K562 (cell line): ENCODE data around the gene SLC2A4RG. TPM values are rescaled to one million over a fixed set of nuclear protein-coding genes. Genes with fewer than 3 reads are reported as not detected.

ENCODE experiments used
- CREM ChIP-seq: IDR thresholded peaks from 2 replicates; pipeline ENCODE4 v1.6.1; 2014; ENCODE audit warnings: antibody characterized with exemption, low read depth
- EGR1 ChIP-seq: fragments of 450-650 bp; conservative IDR thresholded peaks from 2 replicates; pipeline ENCODE4 v1.6.1; 2017; ENCODE audit warnings: mild to moderate bottlenecking
- EP300 ChIP-seq: IDR thresholded peaks from 2 replicates; pipeline ENCODE4 v1.6.1; 2012; ENCODE audit warnings: low read length, improper control_type of control experiment
- ETS2 ChIP-seq: IDR thresholded peaks from 2 replicates; pipeline ENCODE4 v1.6.1; 2016; ENCODE audit warnings: borderline replicate concordance, missing genetic modification characterization, mild to moderate bottlenecking, moderate library complexity, missing compliant biosample characterization; ENCODE audit not compliant: poor library complexity, severe bottlenecking
- HMGXB4 ChIP-seq: sonication (generic); formaldehyde crosslinking; IDR thresholded peaks from 2 replicates; pipeline ENCODE4 v1.8.1; 2023; ENCODE audit warnings: mild to moderate bottlenecking, missing genetic modification reagents
- HNRNPLL ChIP-seq: fragments of 200-400 bp; formaldehyde crosslinking; IDR thresholded peaks from 2 replicates; pipeline ENCODE4 v1.6.1; 2017; ENCODE audit warnings: low read length, low read depth, mild to moderate bottlenecking; ENCODE audit not compliant: poor library complexity, severe bottlenecking
- MXD1 ChIP-seq: fragments of 250-450 bp; sonication (Bioruptor Pico); IDR thresholded peaks from 2 replicates; pipeline ENCODE4 v1.8.0; 2021; ENCODE audit warnings: borderline replicate concordance, mild to moderate bottlenecking, moderate library complexity; ENCODE audit not compliant: poor library complexity, severe bottlenecking
- NR4A1 ChIP-seq, 2 experiments: fragments of 250-450 bp in 1 of 2; fragments of 450-650 bp in 1 of 2; sonication (Bioruptor Pico) in 1 of 2; IDR thresholded peaks; 2 replicates each; pipeline versions ENCODE4 v1.4.0 to v1.6.1; 2016 to 2020; ENCODE audit warnings: mild to moderate bottlenecking in 2 of 2, missing compliant biosample characterization in 1 of 2, missing genetic modification characterization in 1 of 2, moderate library complexity in 1 of 2
- POLR2G ChIP-seq: fragments of 200-400 bp; formaldehyde crosslinking; IDR thresholded peaks from 2 replicates; pipeline ENCODE4 v1.6.1; 2017; ENCODE audit warnings: low read depth, mild to moderate bottlenecking, antibody characterized with exemption, low read length, moderate library complexity
- SREBF1 ChIP-seq: fragments of 150-350 bp; IDR thresholded peaks from 2 replicates; pipeline ENCODE4 v1.6.1; 2014; ENCODE audit warnings: antibody characterized with exemption, low read depth, low read length, borderline replicate concordance
- SRSF9 ChIP-seq: fragments of 200-400 bp; formaldehyde crosslinking; IDR thresholded peaks from 2 replicates; pipeline ENCODE4 v1.6.1; 2017; ENCODE audit warnings: low read depth, low read length, borderline replicate concordance
- ZBTB17 ChIP-seq: fragments of 450-650 bp; formaldehyde crosslinking; IDR thresholded peaks from 2 replicates; pipeline ENCODE4 v1.4.0; 2020; ENCODE audit warnings: mild to moderate bottlenecking
- ZBTB33 ChIP-seq: sonication (generic); formaldehyde crosslinking; IDR thresholded peaks from 2 replicates; pipeline ENCODE4 v1.8.1; 2023; ENCODE audit warnings: mild to moderate bottlenecking, missing genetic modification reagents
- polyA plus RNA-seq, 8 experiments: library from polyadenylated mRNA; depleted of rRNA in 4 of 8; stranded (reverse) in 5 of 8; unstranded in 3 of 8; fragments of >200 nt; fragmentation: Nextera tagmentation in 2 of 8; fragmentation: Illumina TruSeq in 1 of 8; extraction: Ambion mirVana in 2 of 8; extraction: Trizol in 1 of 8; gene quantifications; 2 replicates each; pipeline versions ENCODE4 v1.2.1 to v1.2.3, GENCODE V29; 2011 to 2014; ENCODE audit warnings: inconsistent platforms in 1 of 8, missing spikeins in 1 of 8
- total RNA-seq, 7 experiments: library from RNA; depleted of rRNA in 6 of 7; stranded (reverse); fragments of >200 nt in 6 of 7; fragmentation: Illumina TruSeq in 2 of 7; extraction: Trizol in 2 of 7; gene quantifications; 2 replicates each; pipeline versions ENCODE4 v1.2.1 to v1.2.3, GENCODE V29; 2011 to 2021; ENCODE audit warnings: low replicate concordance in 1 of 7

Gene SLC2A4RG
- total and polyA plus RNA-seq, 9 of the 15 experiments (the other 6 are each of a cell fraction or from before 2014, with no cell fraction given), result 0.34 to 97.3 (median 26.5) TPM

GRCh38 chr20:63740627-63741353 is 1.2 kb downstream of the SLC2A4RG start (continued):
- TF ChIP-seq NR4A1 (CRISPR knock-in tag; IDR thresholded peaks at IDR 0.05) (no peak), NR4A1 (tag; IDR thresholded peaks at IDR 0.05) (no peak), HNRNPLL (peak; percentile 9), EGR1 (no peak), POLR2G (peak; percentile 66), ETS2 (tag) (no peak), SRSF9 (no peak), ZBTB33 (CRISPR knock-in tag) (no peak; the same call in 1 of the 2 replicates), HMGXB4 (CRISPR knock-in tag) (no peak), EP300 (no peak), SREBF1 (0 out of 2 replicates have a peak, but pooled peaks have one; percentile 16), CREM (peak; percentile 24; the same call in 1 of the 2 replicates), ZBTB17 (CRISPR knock-in tag) (0 out of 2 replicates have a peak, but pooled peaks have one; percentile 31), MXD1 (CRISPR knock-in tag) (no peak)
